Activated CD4-positive, alpha-beta T cell treated with anti-CD3 and anti-CD28 coated beads, Interleukin-2, amount 50 U/mL, for 1 hour (primary cell): ENCODE measurements around the gene TSPAN12.
"Not testable (repeated sequence)": the region's sequence is repeated elsewhere in the genome, so short reads cannot be mapped to it uniquely, and the experiment has no call there.

Experiments
- DNase-seq: peaks from one replicate; pipeline ENCODE4 v3.0.0-alpha.2; 2020

Gene TSPAN12, protein sequence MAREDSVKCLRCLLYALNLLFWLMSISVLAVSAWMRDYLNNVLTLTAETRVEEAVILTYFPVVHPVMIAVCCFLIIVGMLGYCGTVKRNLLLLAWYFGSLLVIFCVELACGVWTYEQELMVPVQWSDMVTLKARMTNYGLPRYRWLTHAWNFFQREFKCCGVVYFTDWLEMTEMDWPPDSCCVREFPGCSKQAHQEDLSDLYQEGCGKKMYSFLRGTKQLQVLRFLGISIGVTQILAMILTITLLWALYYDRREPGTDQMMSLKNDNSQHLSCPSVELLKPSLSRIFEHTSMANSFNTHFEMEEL

DNA sequence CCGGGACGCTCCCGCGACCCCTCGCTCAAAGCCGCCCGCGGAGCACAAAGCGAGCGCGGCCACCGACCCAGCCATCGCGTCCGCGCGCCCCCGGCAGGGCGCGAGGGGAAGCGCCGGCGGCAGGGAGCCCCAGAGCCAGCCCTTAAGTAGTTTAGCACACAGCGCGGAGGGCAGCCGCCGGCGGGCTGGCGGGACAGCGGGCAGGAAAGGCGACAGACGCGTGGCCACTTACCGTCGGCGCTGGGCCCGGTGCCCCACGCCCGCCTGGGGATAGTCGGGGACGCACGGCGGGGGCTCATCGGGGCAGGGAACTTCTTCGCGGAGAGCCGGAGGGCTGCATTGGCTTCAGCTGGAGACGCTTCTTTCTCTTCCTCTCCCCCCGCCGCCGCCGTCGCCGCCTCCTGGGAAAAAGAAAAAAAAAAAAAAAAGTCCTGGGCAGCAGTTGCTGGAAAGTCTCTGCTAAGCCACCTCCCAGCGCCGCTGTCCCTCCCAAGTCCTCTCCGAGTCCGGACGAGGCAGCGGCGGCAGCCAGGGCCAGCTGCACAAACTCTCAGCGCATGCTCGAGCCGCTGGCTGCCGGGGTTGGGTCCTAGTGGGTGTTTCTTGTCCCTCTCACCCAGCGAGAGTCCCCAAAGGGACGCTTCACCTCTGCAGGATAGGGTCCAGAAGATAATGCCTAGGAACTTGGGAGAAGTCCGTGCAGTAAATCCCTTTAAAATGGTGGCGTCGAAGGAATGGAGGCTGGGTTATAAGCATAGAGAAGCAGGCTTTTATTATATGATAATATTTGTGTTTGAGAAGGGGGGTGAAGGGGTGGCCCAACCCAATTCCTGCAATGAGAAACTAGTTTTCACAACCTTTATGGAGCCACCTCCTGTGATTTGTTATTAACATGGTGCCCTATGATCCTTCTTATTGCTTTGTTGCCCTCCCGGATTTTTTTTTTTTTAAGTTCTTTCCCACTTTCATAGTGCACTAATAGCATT lies at the start of gene TSPAN12:
Gene TSPAN12, minus strand, starts transcription at position 557 of the 986 bp plus-strand sequence. CDS start 1,381 bp downstream, outside the sequence.
- peak; percentile 31 for DNase-seq

DNA sequence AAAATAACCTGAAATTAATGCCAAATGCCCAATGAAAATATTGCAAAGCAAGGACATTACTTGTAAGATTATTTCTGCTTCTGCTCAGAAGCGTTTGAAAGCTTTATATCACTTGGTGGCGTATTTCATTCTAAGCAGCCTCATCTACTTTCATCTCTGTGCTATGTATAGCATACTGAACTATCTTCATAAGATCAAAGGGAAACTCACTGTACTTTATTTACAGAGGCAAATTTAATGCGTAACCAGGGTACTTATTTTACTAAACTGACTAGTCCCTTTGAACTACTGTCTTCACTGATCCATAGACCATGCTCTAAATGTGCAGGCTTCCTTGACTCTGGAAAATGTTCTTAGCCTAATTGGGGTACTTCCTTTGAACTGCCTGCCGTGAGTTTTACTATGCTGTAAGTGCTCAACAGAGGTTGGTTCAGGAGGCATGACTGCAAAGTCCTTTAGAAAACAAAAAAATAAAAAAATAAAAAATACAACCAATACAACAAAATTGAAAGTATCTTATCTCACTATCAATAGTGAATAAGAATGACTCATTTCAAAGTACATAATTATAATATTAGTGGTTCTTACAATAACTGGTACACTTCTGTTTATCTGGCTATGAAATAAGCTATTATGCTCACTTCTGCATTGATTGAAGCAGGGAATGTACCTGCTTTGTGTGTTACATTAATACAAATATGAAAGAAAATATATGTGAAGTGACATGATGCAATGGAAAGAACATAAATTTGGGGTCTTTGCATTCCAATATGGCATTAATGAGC lies 41.0 kb upstream of the TSPAN12 start:
- DNase-seq = no peak

DNA sequence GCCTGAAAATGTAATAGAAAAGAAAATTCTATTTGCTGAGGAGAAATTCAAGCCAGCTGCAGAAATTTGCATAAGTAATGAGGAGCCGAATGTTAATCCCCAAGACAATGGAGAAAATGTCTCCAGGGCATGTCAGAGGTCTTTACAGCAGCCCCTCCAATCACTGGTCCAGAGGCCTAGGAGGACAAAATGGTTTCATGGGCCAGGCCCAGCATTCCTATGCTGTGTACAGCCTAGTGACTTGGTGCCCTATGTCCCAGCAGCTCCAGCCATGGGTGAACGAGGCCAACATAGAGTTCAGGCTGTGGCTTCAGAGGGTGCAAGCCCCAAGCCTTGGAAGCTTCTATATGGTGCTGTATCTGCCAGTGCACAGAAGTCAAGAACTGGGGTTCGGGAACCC lies 37.3 kb upstream of the TSPAN12 start:
- not testable (repeated sequence) for DNase-seq

DNA sequence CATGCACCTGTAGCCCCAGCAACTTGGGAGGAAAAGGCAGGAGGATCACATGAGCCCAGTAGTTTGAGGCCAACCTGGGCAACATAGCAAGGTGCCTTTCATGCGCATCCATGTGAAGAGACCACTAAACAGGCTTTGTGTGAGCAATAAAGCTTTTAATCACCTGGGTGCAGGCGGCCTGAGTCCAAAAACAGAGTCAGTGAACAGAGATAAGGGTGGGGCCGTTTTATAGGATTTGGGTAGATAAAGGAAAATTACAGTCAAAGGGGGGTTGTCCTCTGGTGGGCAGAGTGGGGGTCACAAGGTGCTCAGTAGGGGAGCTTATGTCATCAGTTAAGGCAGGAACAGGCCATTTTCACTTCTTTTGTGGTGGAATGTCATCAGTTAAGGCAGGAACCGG lies 27.7 kb upstream of the TSPAN12 start:
- DNase-seq = not testable (repeated sequence)

DNA sequence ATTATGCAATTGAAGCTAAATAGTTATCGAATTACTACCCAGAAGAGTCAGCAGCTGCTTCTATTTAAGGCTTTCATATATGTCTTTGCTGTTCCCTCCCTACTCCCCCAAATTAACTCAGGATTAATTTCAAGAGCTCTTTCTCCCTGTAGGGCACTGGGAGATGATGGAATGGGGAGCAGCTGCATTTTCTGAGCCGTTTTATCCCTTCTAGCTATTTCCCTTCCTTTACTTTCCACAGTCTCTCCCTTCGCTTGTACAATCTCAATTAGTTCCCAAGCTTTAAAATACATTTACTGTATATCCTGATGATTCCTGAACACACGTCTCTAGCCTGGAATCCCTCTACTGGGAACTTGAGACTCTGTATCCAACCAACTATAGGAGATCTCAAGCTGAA lies 19.8 kb upstream of the TSPAN12 start:
- no peak for DNase-seq

DNA sequence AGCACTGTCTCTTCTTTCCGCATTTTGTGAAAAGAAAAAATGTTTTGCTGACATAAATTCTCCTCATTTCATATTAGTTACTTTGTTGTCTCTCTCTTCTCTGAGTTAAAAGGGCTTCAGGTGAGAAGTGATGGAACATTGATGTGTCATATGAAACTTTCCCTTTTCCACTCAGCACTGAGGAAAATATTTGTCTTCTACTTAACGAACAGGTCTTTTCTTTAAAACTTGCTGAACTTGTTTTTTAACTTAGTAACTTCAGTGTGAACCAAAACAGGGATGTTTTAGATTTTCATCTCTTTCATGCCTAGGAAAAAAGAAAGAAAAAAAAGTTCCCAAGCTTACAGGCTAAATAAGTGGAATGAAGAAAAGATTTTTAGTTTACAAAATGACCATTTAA lies 19.0 kb upstream of the TSPAN12 start:
- DNase-seq = no peak

DNA sequence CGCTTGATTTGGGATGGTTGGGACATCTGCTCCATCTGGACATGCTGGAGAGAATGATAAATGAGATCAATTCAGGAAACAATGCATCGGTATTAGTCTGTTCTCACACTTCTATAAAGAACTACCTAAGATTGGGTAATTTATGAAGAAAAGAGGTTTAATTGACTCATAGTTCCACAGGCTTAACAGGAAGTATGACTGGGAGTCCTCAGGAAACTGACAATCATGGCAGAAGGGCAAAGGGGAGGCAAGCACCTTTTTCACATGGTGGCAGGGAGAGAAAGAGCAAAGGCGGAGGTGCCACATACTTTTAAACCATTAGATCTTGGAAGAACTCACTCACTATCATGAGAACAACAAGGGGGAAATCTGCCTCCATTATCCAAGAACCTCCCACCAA lies 16.8 kb upstream of the TSPAN12 start:
- DNase-seq = no peak

DNA sequence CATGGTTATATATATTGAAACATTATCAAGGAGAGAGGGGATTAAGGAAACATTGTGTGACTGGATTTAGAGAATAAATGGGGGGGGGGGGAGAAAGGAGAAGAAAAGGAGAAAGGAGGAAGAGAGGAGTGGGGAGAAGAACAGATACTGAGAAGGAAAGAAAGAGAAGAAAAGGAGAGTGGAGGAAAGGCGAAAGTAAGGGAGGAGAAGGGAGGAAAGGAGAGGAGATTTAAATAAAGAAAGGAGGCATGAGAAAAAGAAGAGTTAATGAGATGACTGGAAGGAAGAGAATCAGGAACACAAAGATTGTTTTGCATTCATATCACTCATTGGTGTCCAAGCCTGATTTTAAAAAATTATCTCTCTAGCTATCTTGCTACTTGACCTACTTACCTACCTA lies 16.1 kb upstream of the TSPAN12 start:
- no peak for DNase-seq

DNA sequence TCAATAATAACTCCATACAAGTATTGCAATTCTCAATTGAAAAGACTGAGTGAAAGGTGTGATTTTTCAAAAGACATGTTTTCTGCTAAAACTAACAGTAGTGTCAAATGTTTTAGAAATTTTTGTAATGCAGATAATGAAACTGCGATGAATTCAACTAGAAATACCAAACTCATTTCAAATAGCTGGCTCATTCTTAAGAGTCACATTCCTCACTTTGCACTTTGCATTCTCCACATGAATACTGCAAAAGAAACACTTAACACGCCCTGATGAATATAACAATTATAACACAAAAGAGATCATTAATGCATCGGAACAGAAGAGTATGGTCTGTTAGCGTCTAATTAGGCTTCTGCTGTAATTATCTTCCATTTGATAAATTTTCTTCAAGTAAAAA lies 15.5 kb upstream of the TSPAN12 start:
- no peak for DNase-seq

DNA sequence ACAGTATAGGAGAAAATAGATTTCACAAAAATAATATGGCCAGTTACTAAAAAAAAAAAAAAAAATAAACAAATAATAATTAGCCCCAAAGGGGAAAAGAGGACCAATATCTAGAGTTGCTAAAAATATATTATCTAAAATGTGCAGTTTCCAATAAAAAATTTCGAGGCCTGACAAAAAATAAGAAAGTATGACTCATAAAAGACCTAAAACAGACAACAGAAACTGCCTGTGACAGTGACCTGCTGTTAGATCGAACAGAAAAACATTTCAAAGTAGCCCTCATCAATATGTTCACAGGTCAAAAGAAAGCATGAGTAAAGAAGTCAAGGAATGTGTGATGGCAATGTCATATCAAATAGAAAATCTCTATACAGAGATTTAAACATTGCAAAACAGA lies 11.8 kb upstream of the TSPAN12 start:
- no peak for DNase-seq

DNA sequence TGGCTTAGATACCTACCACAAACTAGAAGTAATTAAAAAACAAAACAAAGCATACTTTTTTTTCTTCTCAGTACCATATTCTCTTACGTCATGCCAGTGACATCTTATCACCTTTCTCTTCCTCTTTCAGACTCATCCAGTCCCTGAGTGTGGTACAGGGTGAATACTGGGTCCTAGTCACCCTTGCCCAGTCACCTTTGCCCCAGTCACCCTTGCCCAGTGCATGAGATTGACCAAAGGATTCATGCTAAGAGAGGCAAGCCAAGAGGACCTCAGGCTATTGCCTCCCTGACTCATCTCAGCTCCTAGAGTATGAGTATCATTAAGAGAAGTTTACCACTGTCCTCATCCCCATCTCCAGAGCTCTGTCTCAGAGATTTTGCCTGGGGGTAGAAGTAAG lies 10.0 kb upstream of the TSPAN12 start:
- DNase-seq = no peak

DNA sequence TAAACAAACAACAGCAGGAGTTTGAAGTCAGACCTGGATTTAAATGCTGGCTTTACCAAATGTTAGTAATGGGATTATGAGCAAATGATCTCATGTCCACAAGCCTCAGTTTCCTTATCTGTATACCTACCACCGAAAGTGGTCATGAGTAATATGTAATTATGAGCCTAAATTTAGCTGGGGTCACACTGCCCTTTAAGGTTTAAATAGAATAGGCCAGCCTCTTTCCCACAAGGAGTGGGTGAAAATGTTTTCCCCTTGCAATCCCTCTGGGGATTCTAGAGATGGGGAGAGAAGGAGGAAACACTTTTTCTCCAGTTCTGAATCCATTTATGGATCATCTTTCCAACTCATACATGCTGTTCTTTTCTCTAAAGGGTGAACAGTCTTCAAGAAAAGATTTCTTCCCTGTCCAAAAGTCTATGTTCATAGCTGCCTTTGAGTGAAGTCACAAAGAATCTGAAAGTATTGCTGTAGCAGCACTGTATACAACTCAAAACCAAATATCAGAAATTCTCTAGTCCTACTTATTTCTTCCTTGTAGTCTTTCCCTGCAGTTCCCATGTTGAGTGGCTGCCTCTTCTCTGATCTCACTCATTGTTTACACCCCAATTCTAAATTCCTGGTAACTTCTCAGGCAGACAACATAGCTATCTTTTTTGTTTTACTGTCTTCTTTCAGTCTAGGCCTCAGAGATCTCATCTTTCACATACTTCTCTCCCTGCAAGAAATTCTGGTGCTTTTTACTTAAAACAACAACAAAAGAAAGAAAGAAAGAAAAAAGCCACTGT lies 7.4 kb upstream of the TSPAN12 start:
- no peak for DNase-seq

DNA sequence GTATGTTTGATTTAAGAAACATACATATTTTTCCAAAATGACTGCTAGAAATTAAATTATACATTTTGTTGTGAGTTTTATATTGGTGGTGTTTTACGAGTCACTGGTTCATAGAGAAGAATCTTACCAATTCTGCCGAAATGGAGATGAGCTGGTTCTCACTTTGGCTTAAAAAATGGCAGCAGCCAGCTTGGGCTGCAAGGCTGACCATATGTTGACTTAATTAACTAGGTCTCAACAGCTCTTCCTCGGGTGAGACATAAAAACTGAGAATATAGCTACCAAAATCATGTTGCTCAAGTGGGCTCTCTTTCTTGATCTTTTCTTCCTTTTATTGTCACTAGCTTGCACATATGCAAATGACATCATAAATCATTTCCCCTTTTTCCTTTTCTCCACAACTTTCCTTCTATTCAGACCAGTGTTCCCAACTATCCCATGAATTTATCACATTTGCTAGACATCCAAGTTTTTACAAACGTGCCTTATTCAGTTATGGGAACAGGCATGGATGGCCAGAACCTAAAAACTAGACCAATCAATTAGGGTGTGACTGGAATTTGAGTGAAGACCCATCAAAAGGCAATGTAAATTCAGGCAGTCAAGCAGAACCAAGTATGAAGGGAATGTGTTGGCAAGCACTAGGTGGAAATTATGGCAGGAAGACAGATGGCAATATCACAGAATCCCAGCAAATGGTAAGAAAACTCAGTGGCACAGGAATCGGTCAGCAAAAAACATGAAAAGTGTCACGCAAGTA lies 6.4 kb upstream of the TSPAN12 start:
- DNase-seq = no peak

DNA sequence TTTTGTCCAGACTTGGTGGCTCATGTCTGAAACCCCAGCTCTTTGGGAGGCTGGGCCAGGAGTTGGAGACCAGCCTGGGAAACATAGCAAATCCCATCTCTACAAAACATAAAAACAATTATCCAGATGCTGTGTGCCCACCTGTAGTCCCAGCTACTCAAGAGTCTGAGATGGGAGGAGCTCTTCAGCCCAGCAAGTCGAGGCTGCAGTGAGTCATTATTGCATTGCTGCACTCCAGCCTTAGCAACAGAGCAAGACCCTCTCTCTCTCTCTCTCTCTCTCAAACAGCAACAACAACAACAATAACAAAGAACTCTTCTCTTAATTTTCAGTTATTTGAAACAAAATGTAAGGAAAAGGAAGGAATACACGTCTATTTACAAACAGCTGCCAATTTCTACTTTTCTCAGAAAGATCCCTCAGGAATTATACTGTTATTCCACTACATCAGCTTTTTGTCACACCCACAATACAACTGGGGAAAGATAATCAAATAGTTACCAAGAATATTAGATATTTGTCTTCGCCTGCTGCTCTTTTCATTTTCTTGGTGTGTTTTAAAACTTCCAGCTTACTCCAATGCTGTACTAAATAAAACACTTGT lies 5.1 kb upstream of the TSPAN12 start:
- DNase-seq = no peak

DNA sequence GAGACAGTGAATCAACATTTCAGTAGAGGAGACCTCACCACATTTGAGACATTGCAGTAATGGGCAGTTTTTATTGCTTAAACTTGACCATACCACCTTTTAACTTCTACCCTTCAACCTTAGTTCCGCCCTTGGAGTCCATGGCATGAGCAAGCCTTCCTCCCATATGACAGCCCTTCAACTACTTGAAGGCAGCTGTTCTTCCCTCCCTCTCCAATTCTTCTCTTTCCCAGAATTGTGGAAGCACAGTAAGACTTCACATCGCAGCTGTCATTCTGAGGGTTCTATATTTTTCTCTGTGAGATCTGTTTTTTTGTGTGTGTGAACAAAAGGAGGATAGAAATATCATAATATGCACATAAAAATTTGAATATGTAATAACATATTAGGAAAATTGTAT lies 2.2 kb upstream of the TSPAN12 start:
- no peak for DNase-seq

DNA sequence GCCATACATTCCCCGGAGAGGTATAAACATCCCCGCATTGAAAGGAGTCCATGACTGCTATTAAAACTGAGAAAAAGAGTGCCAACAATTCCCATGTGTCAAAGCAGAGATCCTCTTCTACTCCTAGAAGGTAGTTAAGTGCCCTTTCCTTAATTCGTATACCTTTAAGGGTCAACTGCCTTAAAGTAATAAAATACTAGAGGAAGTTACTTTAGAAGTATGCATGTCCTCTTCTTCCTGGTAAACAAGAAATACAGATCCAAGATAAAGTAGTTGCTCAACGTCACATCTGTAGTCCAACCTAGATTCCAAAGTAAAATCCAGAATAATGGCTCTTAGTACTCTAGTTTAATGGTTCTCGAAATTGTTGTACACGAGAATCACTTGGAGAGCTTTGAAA lies 1.5 kb upstream of the TSPAN12 start:
- DNase-seq = no peak

DNA sequence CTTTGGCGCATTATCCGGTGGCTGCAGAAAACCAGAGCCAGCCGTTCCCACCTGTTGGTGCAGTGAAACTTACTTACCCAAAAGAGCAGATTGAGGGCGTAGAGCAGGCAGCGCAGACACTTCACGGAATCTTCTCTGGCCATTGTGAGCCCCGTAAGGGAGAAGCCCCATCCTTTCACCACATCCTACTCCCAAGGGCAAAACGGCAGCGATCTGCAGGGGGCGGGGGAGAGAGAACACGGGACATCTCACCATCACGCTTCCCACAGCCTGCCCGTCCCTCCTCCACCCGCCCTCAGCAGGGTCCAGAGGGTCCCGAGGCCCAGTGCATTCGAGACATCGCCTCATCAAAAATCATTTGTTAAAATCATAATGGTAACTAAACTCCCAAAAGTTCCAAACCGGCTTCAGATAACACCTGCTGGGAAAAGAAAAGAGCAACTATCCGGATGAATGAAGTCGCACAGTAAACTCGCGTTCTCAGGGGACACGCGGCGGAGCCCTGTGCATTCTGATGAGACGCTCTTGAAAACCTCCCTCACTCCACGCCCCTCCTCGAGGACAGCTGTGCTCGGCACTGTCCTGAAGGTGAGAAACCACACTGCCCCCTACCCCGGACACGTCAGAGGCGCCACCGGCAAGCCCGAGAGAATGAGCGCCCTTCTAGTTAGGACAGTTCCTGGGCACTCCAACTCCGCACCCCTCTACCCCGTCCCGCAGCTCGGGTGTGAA lies 1.2 kb downstream of the TSPAN12 start:
- DNase-seq = peak; percentile 0

DNA sequence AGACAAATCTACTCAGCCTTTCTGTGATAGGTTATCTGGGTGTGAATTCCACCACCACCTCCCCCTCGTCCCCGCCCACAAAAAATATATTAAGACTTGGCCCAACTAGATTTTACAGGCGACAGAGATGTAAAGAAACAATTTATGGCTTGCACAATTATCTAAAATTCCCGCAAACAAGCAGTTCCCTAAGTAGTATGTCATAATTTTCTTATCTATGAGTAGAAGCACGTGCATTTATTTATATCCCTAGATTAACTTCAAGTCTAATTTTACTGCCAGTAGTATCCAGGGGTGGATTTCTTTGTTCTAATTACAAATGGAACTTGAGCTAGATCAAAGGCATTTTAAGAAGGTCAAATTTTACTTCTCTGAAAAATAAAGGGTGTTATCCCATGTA lies 1.7 kb downstream of the TSPAN12 start:
- DNase-seq = no peak

DNA sequence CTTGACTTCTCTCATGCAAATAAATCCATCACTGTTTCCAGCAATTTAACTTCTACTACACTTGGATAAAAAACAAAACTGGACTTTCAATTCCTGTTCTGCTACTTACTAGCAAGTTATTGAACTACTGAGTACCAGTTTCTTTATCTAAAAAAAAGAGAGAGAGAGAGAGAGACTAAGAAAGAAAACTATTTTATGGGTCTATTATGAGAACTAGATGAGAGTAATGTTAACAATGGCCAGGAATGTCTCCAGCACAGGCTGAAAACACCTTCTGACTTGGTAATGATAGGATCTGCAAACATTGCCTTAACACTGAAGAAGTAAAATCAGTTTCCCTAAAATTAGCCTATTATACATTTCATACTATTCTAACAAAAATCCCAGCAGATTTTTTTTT lies 5.2 kb downstream of the TSPAN12 start:
- DNase-seq = no peak

DNA sequence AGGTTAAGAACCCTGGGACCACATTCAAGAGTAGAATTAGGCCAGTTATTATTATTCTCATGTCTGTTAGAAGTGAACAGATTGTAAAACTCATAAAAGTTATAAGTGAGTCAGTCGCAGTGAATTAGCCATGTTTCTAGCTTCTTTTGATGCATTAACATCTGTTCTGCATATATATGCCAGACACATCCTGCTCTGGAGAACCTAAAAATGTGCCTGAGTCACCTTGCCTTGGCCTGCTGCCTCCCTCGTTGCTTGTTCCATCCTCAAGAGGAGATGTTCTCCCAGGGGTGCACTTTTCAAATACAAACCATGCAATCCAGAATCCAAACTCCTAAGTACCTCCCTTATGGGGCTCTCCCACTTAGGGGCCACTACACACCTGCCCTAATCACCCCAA lies 14.8 kb downstream of the TSPAN12 start:
- DNase-seq = no peak
